DLD1 (cell line): ENCODE results near the gene OR4L1.
"Not testable (repeated sequence)": the region's sequence is repeated elsewhere in the genome, so short reads cannot be mapped to it uniquely, and the experiment has no call there.

Experiments used
- in situ Hi-C: cut with HindIII; loops from 2 replicates; pipeline ENCODE4 v1.10.0; 2017; ENCODE audit warnings: low sequenced_read_pairs

Gene OR4L1

GRCh38 chr14:20059745-20060144, at the start of gene OR4L1:
OR4L1 (plus strand) TSS chr14:20060045; CDS start chr14:20060045, 0 bp downstream.
- in situ Hi-C loops = no loop called here

- in situ Hi-C loops = no loop called here
These were observed 40.5 kb upstream of the OR4L1 start, which contains the start of gene OR4K14 for GRCh38 chr14:20019257-20019865. OR4K14 (minus strand) TSS chr14:20019307; CDS start chr14:20015193, 4,114 bp downstream.

- in situ Hi-C loops = no loop called here
These were observed 28.8 kb upstream of the OR4L1 start for GRCh38 chr14:20031058-20031457.

- in situ Hi-C loops = no loop called here
These were observed 24.4 kb upstream of the OR4L1 start for GRCh38 chr14:20035449-20035848.

- in situ Hi-C loops = no loop called here
These were observed 23.9 kb upstream of the OR4L1 start, which contains the start of gene OR4K13 for GRCh38 chr14:20035938-20036337. OR4K13 (minus strand) TSS chr14:20036038; CDS start chr14:20034758, 1,280 bp downstream.

GRCh38 chr14:20044243-20044642, 15.6 kb upstream of the OR4L1 start:
- in situ Hi-C loops = no loop called here

- in situ Hi-C loops = no loop called here
These were observed 11.6 kb upstream of the OR4L1 start for GRCh38 chr14:20048202-20048601.

GRCh38 chr14:20092050-20092449, 32.2 kb downstream of the OR4L1 start:
- in situ Hi-C loops = no loop called here

GRCh38 chr14:20093442-20093841, 33.6 kb downstream of the OR4L1 start:
- in situ Hi-C loops = no loop called here

- in situ Hi-C loops = not testable (repeated sequence)
These were observed 39.3 kb downstream of the OR4L1 start for GRCh38 chr14:20098926-20099770.

- in situ Hi-C loops = no loop called here
These were observed 50.6 kb downstream of the OR4L1 start, which contains the start of gene OR4K17 for GRCh38 chr14:20110438-20110837. OR4K17 (plus strand) TSS chr14:20110739; CDS start chr14:20117500, 6,761 bp downstream.
